PC-3 (cell line): Measurements from ENCODE around the gene SPDYE5. TPM values are rescaled to one million over a fixed set of nuclear protein-coding genes. Genes with fewer than 3 reads are reported as not detected.
"Not testable (repeated sequence)": the region's sequence is repeated elsewhere in the genome, so short reads cannot be mapped to it uniquely, and the experiment has no call there.

ENCODE experiments used
- ATAC-seq: fragments of 200-7000 bp; cut with Tn5 transposase; 2 replicates; pipeline ENCODE4 v1.9.1; 2020; ENCODE audit warnings: mild to moderate bottlenecking, moderate library complexity
- Bru-seq: library from RNA; stranded (reverse); fragments of 400-500 nt; gene quantifications from one replicate; lab custom pipeline; 2021; lab: Mats Ljungman, UMichigan
- BruChase-seq, 2 experiments: library from RNA; stranded (reverse); fragments of 400-500 nt; gene quantifications; one replicate each; lab custom pipeline; 2021; lab: Mats Ljungman, UMichigan
- BruUV-seq: library from RNA; stranded (reverse); fragments of 400-500 nt; replicated peaks from 2 replicates; lab custom pipeline; 2021; lab: Mats Ljungman, UMichigan
- CTCF ChIA-PET: fragments of 300-600 bp; sonication (Branson Sonifier 250); formaldehyde crosslinking; loops from one replicate; lab custom pipeline; 2022; ENCODE audit warnings: antibody characterized with exemption; lab: Charles Lee
- POLR2A ChIA-PET: fragments of 300-600 bp; sonication (Branson Sonifier 250); formaldehyde crosslinking; loops from one replicate; lab custom pipeline; 2022; ENCODE audit warnings: antibody characterized with exemption; ENCODE audit not compliant: unreplicated experiment; lab: Charles Lee
- DNase-seq: peaks from one replicate; pipeline ENCODE4 v3.0.0-alpha.2; 2015
- H2AFZ ChIP-seq: fragments of 300-600 bp; sonication (generic); 2 replicates; pipeline ENCODE4 v1.6.0; 2016; ENCODE audit warnings: antibody characterized with exemption, low read length
- H3F3A ChIP-seq: fragments of 300-600 bp; sonication (generic); one replicate; pipeline ENCODE4 v1.6.0; 2017; ENCODE audit warnings: antibody characterized with exemption, low read length, control low read depth, mild to moderate bottlenecking; ENCODE audit not compliant: unreplicated experiment
- H3K27ac ChIP-seq: fragments of 300-600 bp; sonication (generic); 2 replicates; pipeline ENCODE4 v1.5.1; 2016; ENCODE audit warnings: mild to moderate bottlenecking, low read length
- H3K27me3 ChIP-seq: fragments of 300-600 bp; sonication (generic); 2 replicates; pipeline ENCODE4 v1.6.1; 2016; ENCODE audit warnings: low read length, mixed read lengths
- H3K36me3 ChIP-seq: fragments of 300-600 bp; sonication (generic); 2 replicates; pipeline ENCODE4 v1.6.1; 2016; ENCODE audit warnings: low read depth, mixed run types, low read length, mixed read lengths
- H3K4me1 ChIP-seq: fragments of 300-600 bp; sonication (generic); 2 replicates; pipeline ENCODE4 v1.5.1; 2016; ENCODE audit warnings: low read length; ENCODE audit not compliant: insufficient read depth
- H3K4me2 ChIP-seq: fragments of 300-600 bp; sonication (generic); 2 replicates; pipeline ENCODE4 v1.6.0; 2016; ENCODE audit warnings: low read length
- H3K4me3 ChIP-seq: fragments of 300-600 bp; sonication (generic); 2 replicates; pipeline ENCODE4 v1.5.1; 2016; ENCODE audit warnings: mild to moderate bottlenecking, low read length, mixed read lengths
- H3K79me2 ChIP-seq: fragments of 300-600 bp; sonication (generic); 2 replicates; pipeline ENCODE4 v1.6.1; 2017; ENCODE audit warnings: low read length, mixed read lengths
- H3K9ac ChIP-seq: fragments of 300-600 bp; sonication (generic); 2 replicates; pipeline ENCODE4 v1.6.0; 2016; ENCODE audit warnings: mild to moderate bottlenecking, low read length
- H3K9me2 ChIP-seq: fragments of 300-600 bp; sonication (generic); replicated peaks from 2 replicates; pipeline ENCODE4 v1.6.1; 2016; ENCODE audit warnings: mixed run types, low read length, mixed read lengths
- H3K9me3 ChIP-seq: fragments of 300-600 bp; sonication (generic); 2 replicates; pipeline ENCODE4 v1.6.1; 2016; ENCODE audit warnings: low read length, mixed read lengths
- H4K20me1 ChIP-seq: fragments of 300-600 bp; sonication (generic); 2 replicates; pipeline ENCODE4 v1.6.1; 2016; ENCODE audit warnings: low read length, mixed read lengths
- CTCF ChIP-seq: fragments of 300-600 bp; sonication (generic); conservative IDR thresholded peaks from 2 replicates; pipeline ENCODE4 v1.5.1; 2017; ENCODE audit warnings: antibody characterized with exemption, low read depth, mild to moderate bottlenecking, low read length
- intact Hi-C: fragments of 100-400 bp; cut with micrococcal nuclease; formaldehyde crosslinking; loops from 2 replicates; pipeline ENCODE4 v1.9.0; 2023
- long read RNA-seq: library from polyadenylated mRNA; unstranded; transcript quantifications from one replicate; pipeline ENCODE4 v2.0.0, GENCODE V29; 2021; ENCODE audit not compliant: unreplicated experiment
- total RNA-seq: library from RNA; depleted of rRNA; stranded (reverse); fragments of >200 nt; gene quantifications from 2 replicates; pipeline ENCODE4 v1.2.3, GENCODE V29; 2014; rRNA removed

Gene SPDYE5
- total RNA-seq: 0.18 TPM in 1 of 2 replicates, not detected in the other
- Bru-seq, nascent RNA: percentile 7 among the genes with signal in this experiment
- percentile 7 among the genes with signal in this experiment for BruChase-seq, experiment 1, labeled RNA remaining after a 6-hour chase
- percentile 6 among the genes with signal in this experiment for BruChase-seq, experiment 2, labeled RNA remaining after a 2-hour chase
- long read RNA-seq, partial matches to known transcripts: 0 of 27 reads
- long read RNA-seq, other reads (novel, unspliced or antisense): 27 of 27 reads

- CTCF ChIA-PET, H3K79me2 ChIP-seq, POLR2A ChIA-PET, H3K27me3 ChIP-seq, H4K20me1 ChIP-seq, H3F3A ChIP-seq, H3K9me2 ChIP-seq, BruUV-seq, H3K36me3 ChIP-seq, H3K9ac ChIP-seq, DNase-seq, ATAC-seq, H3K4me2 ChIP-seq, H3K27ac ChIP-seq, H2AFZ ChIP-seq, H3K9me3 ChIP-seq, H3K4me1 ChIP-seq, intact Hi-C loops, H3K4me3 ChIP-seq: not testable (repeated sequence)
These were observed at the start of gene SPDYE5 for GRCh38 chr7:75492020-75492419. Gene SPDYE5, plus strand, starts transcription at chr7:75492320. Its CDS starts 1,728 bp downstream, at chr7:75494048.

GRCh38 chr7:75442465-75443111 lies 49.5 kb upstream of the SPDYE5 start:
- CTCF ChIA-PET, H4K20me1 ChIP-seq, H3K9me3 ChIP-seq, BruUV-seq, H3K4me1 ChIP-seq, H3K27me3 ChIP-seq, H3K79me2 ChIP-seq, intact Hi-C loops, H3K9me2 ChIP-seq, H2AFZ ChIP-seq, POLR2A ChIA-PET, H3F3A ChIP-seq: not testable (repeated sequence)
- Histone ChIP-seq H3K9ac (peak overlapping the region; percentile 69), H3K36me3 (peaks cover 18% of the 10 kb centered on the region), H3K27ac (peak overlapping the region; percentile 30; the same call in 1 of the 2 replicates), H3K4me3 (peak overlapping the region; percentile 66), H3K4me2 (peak overlapping the region; percentile 70)
- ATAC-seq: peak; percentile 83
- peak; percentile 11 for DNase-seq

- H3K4me3 ChIP-seq, H3K36me3 ChIP-seq, H3K9me2 ChIP-seq, H3K4me2 ChIP-seq, H3K27me3 ChIP-seq, H3K27ac ChIP-seq, DNase-seq, intact Hi-C loops, H3K4me1 ChIP-seq, H3K79me2 ChIP-seq, ATAC-seq, BruUV-seq, POLR2A ChIA-PET, H2AFZ ChIP-seq, H3F3A ChIP-seq, CTCF ChIA-PET, H3K9me3 ChIP-seq, H4K20me1 ChIP-seq, H3K9ac ChIP-seq: not testable (repeated sequence)
These were observed 42.2 kb upstream of the SPDYE5 start for GRCh38 chr7:75449946-75450345.

GRCh38 chr7:75452494-75452955 lies 39.6 kb upstream of the SPDYE5 start:
- H3K79me2 ChIP-seq, H3K4me1 ChIP-seq, H3F3A ChIP-seq, CTCF ChIA-PET, DNase-seq, POLR2A ChIA-PET, H3K4me3 ChIP-seq, H3K27me3 ChIP-seq, H3K9me2 ChIP-seq, H3K4me2 ChIP-seq, H3K9ac ChIP-seq, H3K36me3 ChIP-seq, BruUV-seq, H2AFZ ChIP-seq, H4K20me1 ChIP-seq, H3K9me3 ChIP-seq, H3K27ac ChIP-seq, intact Hi-C loops: not testable (repeated sequence)
- ATAC-seq: peak; percentile 94
- peak; percentile 45 for TF ChIP-seq CTCF

GRCh38 chr7:75456403-75456802 lies 35.7 kb upstream of the SPDYE5 start:
- H3K4me2 ChIP-seq, H3K4me3 ChIP-seq, H3K27me3 ChIP-seq, H4K20me1 ChIP-seq, CTCF ChIA-PET, H3K9me3 ChIP-seq, H3K4me1 ChIP-seq, POLR2A ChIA-PET, BruUV-seq, H2AFZ ChIP-seq, H3K27ac ChIP-seq, H3F3A ChIP-seq, H3K36me3 ChIP-seq, H3K79me2 ChIP-seq, H3K9me2 ChIP-seq, intact Hi-C loops, ATAC-seq, DNase-seq, H3K9ac ChIP-seq: not testable (repeated sequence)

GRCh38 chr7:75458034-75458433 lies 34.1 kb upstream of the SPDYE5 start:
- H3K4me3 ChIP-seq, H2AFZ ChIP-seq, H3K9me3 ChIP-seq, H3F3A ChIP-seq, H3K4me2 ChIP-seq, POLR2A ChIA-PET, H3K9me2 ChIP-seq, H4K20me1 ChIP-seq, intact Hi-C loops, H3K27me3 ChIP-seq, DNase-seq, H3K36me3 ChIP-seq, ATAC-seq, H3K27ac ChIP-seq, CTCF ChIA-PET, BruUV-seq, H3K4me1 ChIP-seq, H3K9ac ChIP-seq, H3K79me2 ChIP-seq: not testable (repeated sequence)
